HEK293T (cell line): ENCODE data around the gene CCDC17.

Experiments used
- BHLHE40 ChIP-seq: fragments of 450-650 bp; IDR thresholded peaks from 2 replicates; pipeline ENCODE4 v1.6.1; 2016; ENCODE audit warnings: mild to moderate bottlenecking, moderate library complexity, borderline replicate concordance
- NFRKB ChIP-seq: fragments of 450-650 bp; IDR thresholded peaks from 2 replicates; pipeline ENCODE4 v1.6.1; 2016; ENCODE audit warnings: mild to moderate bottlenecking, moderate library complexity
- SUZ12 ChIP-seq: fragments of 450-650 bp; IDR thresholded peaks from 2 replicates; pipeline ENCODE4 v1.6.1; 2016; ENCODE audit warnings: mild to moderate bottlenecking
- ZNF384 ChIP-seq: fragments of 450-650 bp; IDR thresholded peaks from 2 replicates; pipeline ENCODE4 v1.6.1; 2016
- TF ChIP-seq, protein P1 (sequence below): fragments of 450-650 bp; IDR thresholded peaks from 2 replicates; pipeline ENCODE4 v1.6.1; 2016

DNA sequence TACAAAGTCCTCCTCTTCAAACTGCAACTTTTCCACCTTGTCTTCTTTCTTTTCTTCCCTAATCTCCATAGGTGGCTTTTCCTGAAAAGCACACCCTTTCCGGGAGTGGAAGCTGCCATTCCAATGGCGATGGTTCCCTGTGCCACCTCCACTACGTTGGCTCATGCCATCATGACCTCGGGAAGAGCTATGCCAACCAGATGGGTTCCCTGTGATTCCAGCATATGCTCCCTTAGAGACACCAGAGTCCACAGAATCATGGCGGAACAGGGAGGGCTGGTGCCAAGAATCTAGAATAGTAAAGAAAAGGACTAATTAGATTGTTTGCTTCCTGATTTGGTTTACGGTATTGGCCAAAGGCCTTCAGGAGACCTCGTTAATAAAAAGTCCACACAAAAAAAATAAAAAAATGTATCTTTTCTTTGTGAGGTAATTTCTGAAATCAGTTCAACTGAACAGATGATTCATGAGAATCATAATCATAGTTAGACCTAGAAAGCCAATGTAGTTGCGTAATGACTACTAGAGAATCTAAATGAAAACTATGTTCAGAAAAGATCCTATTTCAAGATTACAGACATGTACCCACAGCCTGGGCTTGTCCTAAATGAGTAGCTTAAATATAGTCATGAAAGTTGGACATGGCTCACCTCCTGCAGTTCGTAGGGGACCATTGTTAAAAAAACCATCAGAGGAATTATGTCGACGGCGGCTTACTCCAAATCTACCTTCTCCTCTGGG is 30.9 kb upstream of the CCDC17 start:
- no peak for TF ChIP-seq ZNF384
- no peak for TF ChIP-seq BHLHE40
- no peak for TF ChIP-seq NFRKB
- TF ChIP-seq, protein P1, sequence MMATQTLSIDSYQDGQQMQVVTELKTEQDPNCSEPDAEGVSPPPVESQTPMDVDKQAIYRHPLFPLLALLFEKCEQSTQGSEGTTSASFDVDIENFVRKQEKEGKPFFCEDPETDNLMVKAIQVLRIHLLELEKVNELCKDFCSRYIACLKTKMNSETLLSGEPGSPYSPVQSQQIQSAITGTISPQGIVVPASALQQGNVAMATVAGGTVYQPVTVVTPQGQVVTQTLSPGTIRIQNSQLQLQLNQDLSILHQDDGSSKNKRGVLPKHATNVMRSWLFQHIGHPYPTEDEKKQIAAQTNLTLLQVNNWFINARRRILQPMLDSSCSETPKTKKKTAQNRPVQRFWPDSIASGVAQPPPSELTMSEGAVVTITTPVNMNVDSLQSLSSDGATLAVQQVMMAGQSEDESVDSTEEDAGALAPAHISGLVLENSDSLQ, result no peak
- TF ChIP-seq SUZ12, result no peak
